GM23248 (cell line): ENCODE measurements around the gene INO80D.
"Not testable (repeated sequence)": the region's sequence is repeated elsewhere in the genome, so short reads cannot be mapped to it uniquely, and the experiment has no call there.

ENCODE experiments used
- EZH2 ChIP-seq: fragments of 200-600 bp; sonication (generic); IDR thresholded peaks from 2 replicates; pipeline ENCODE4 v1.6.1; 2018; ENCODE audit warnings: antibody characterized with exemption, mild to moderate bottlenecking; ENCODE audit not compliant: insufficient read depth, poor library complexity, severe bottlenecking
- EZH2phosphoT487 ChIP-seq: fragments of 200-600 bp; sonication (generic); IDR thresholded peaks from 2 replicates; pipeline ENCODE4 v1.6.1; 2018; ENCODE audit warnings: antibody characterized with exemption, moderate library complexity, mild to moderate bottlenecking, low read depth; ENCODE audit not compliant: insufficient read depth

GRCh38 chr2:206035393-206035792, 50.6 kb downstream of the INO80D start:
- TF ChIP-seq EZH2, EZH2phosphoT487: not testable (repeated sequence)
